B cell (primary cell): ENCODE results near the gene GDAP1L1. TPM values are rescaled to one million over a fixed set of nuclear protein-coding genes. Genes with fewer than 3 reads are reported as not detected.

ENCODE experiments used
- ATAC-seq: fragments of 200-7000 bp; cut with Tn5 transposase; one replicate; pipeline ENCODE4 v1.10.0; 2021; ENCODE audit warnings: low read depth, mild to moderate bottlenecking, moderate number of reproducible peaks, moderate library complexity
- CTCF ChIA-PET: fragments of 350-600 bp; sonication (Branson Sonifier 250); formaldehyde crosslinking; loops from one replicate; lab custom pipeline; 2021; ENCODE audit warnings: antibody characterized with exemption, inconsistent platforms; lab: Charles Lee
- POLR2A ChIA-PET: fragments of 350-600 bp; sonication (Branson Sonifier 250); formaldehyde crosslinking; loops from one replicate; lab custom pipeline; 2021; ENCODE audit warnings: antibody characterized with exemption; lab: Charles Lee
- DNase-seq: peaks from one replicate; pipeline ENCODE4 v3.0.0; 2013
- H2AFZ ChIP-seq: 2 replicates; pipeline ENCODE4 v1.6.1; 2012; ENCODE audit warnings: mild to moderate bottlenecking, low read depth, low read length; ENCODE audit not compliant: insufficient read depth, poor library complexity, severe bottlenecking
- H3K27ac ChIP-seq, 2 donors: 1 replicate in 1 of 2; 2 replicates in 1 of 2; pipeline ENCODE4 v1.5.1; 2012 to 2013; ENCODE audit warnings: low read length in 2 of 2, mild to moderate bottlenecking in 2 of 2, moderate library complexity in 1 of 2
- H3K27me3 ChIP-seq, 4 experiments: fragments of 200-600 bp in 1 of 4; sonication (generic) in 1 of 4; replicated peaks in 1 of 4; 1 replicate in 2 of 4; 2 replicates in 2 of 4; pipeline versions ENCODE4 v1.6.1 to v1.7.0; 2013 to 2016; ENCODE audit warnings: low read length in 3 of 4, mild to moderate bottlenecking in 2 of 4, mixed read lengths in 1 of 4, moderate library complexity in 1 of 4; ENCODE audit not compliant: insufficient read depth in 4 of 4, control insufficient read depth in 3 of 4; ENCODE audit errors: control extremely low read depth in 1 of 4
- H3K36me3 ChIP-seq, 2 experiments: replicated peaks in 1 of 2; 1 replicate in 1 of 2; 2 replicates in 1 of 2; pipeline versions ENCODE4 v1.6.1 to v1.7.1; 2013; ENCODE audit warnings: low read length in 1 of 2; ENCODE audit not compliant: insufficient read depth in 2 of 2, control insufficient read depth in 1 of 2; ENCODE audit errors: control extremely low read depth in 1 of 2, extremely low read depth in 1 of 2
- H3K4me1 ChIP-seq, 2 donors: fragments of 200-600 bp in 1 of 2; sonication (generic) in 1 of 2; 1 replicate in 1 of 2; 2 replicates in 1 of 2; pipeline versions ENCODE4 v1.5.1 to v1.6.1; 2013 to 2017; ENCODE audit warnings: low read length in 2 of 2; ENCODE audit not compliant: control insufficient read depth in 2 of 2, insufficient read depth in 2 of 2
- H3K4me2 ChIP-seq: replicated peaks from 2 replicates; pipeline ENCODE3; 2012; ENCODE audit warnings: mild to moderate bottlenecking, low read depth, low read length; ENCODE audit not compliant: poor library complexity, severe bottlenecking
- H3K4me3 ChIP-seq, 5 experiments: fragments of 200-600 bp in 1 of 5; sonication (generic) in 1 of 5; 1 replicate in 3 of 5; 2 replicates in 2 of 5; pipeline versions ENCODE4 v1.5.1 to v1.7.0; 2011 to 2016; ENCODE audit warnings: low read length in 4 of 5, mild to moderate bottlenecking in 4 of 5, low read depth in 2 of 5, control low read depth in 1 of 5, moderate library complexity in 1 of 5; ENCODE audit not compliant: insufficient read depth in 1 of 5; ENCODE audit errors: control extremely low read depth in 1 of 5, extremely low read depth in 1 of 5
- H3K79me2 ChIP-seq: fragments of 200-600 bp; sonication (generic); one replicate; pipeline ENCODE4 v1.6.0; 2016; ENCODE audit warnings: low read length; ENCODE audit not compliant: control insufficient read depth, insufficient read depth
- H3K9ac ChIP-seq: fragments of 200-600 bp; sonication (generic); 2 replicates; pipeline ENCODE4 v1.6.1; 2017; ENCODE audit warnings: mild to moderate bottlenecking, low read length, moderate library complexity
- H3K9me3 ChIP-seq, 3 donors: one replicate each; pipeline versions ENCODE4 v1.6.1 to v1.7.1; 2013; ENCODE audit warnings: low read length in 2 of 3; ENCODE audit not compliant: control insufficient read depth in 2 of 3, insufficient read depth in 1 of 3; ENCODE audit errors: control extremely low read depth in 1 of 3
- H4K20me1 ChIP-seq: 2 replicates; pipeline ENCODE4 v1.6.0; 2012; ENCODE audit warnings: mild to moderate bottlenecking, low read length; ENCODE audit not compliant: insufficient read depth, control insufficient read depth, poor library complexity, severe bottlenecking
- H3K27ac Mint-ChIP-seq: one replicate; pipeline ENCODE4 v1.8.0; 2021; ENCODE audit warnings: mixed read lengths
- H3K27me3 Mint-ChIP-seq: one replicate; pipeline ENCODE4 v1.8.0; 2021; ENCODE audit warnings: mixed read lengths
- H3K4me1 Mint-ChIP-seq: one replicate; pipeline ENCODE4 v1.8.0; 2021; ENCODE audit warnings: mixed read lengths
- H3K4me3 Mint-ChIP-seq: one replicate; pipeline ENCODE4 v1.8.0; 2021; ENCODE audit warnings: mixed read lengths
- H3K9me3 Mint-ChIP-seq: one replicate; pipeline ENCODE4 v1.8.0; 2022; ENCODE audit warnings: mixed read lengths; ENCODE audit not compliant: insufficient read depth
- EZH2 ChIP-seq: IDR thresholded peaks from 2 replicates; pipeline ENCODE4 v1.6.1; 2012; ENCODE audit warnings: borderline replicate concordance, low read depth, mild to moderate bottlenecking, moderate library complexity, low read length; ENCODE audit not compliant: insufficient read depth, poor library complexity, severe bottlenecking
- WGBS: methylation state at CpG from one replicate; pipeline ENCODE4 v1.1.5; 2013; ENCODE audit warnings: missing lambda C conversion rate; ENCODE audit not compliant: insufficient coverage; 5-methylcytosine and 5-hydroxymethylcytosine counted together
- intact Hi-C: fragments of 100-400 bp; cut with micrococcal nuclease; formaldehyde crosslinking; loops from one replicate; pipeline ENCODE4 v1.10.0; 2022
- polyA plus RNA-seq: library from polyadenylated mRNA; depleted of rRNA; stranded (reverse); fragments of >200 nt; gene quantifications from 2 replicates; pipeline ENCODE4 v1.2.3, GENCODE V29; 2012
- total RNA-seq, 2 donors: library from RNA; stranded (reverse); fragments of 120-200 nt in 1 of 2; gene quantifications; 1 replicate in 1 of 2; 2 replicates in 1 of 2; pipeline versions ENCODE4 v1.2.3 to v1.2.4, GENCODE V29; 2013 to 2022
- TF ChIP-seq, protein P1 (sequence below): fragments of 200-600 bp; IDR thresholded peaks from one replicate; pipeline ENCODE4 v1.8.0; 2022; ENCODE audit warnings: antibody characterized with exemption, mild to moderate bottlenecking

Gene GDAP1L1
- total and polyA plus RNA-seq, 2 donors (not counting 1 experiment from before 2014, with no cell fraction given), result not detected

DNA sequence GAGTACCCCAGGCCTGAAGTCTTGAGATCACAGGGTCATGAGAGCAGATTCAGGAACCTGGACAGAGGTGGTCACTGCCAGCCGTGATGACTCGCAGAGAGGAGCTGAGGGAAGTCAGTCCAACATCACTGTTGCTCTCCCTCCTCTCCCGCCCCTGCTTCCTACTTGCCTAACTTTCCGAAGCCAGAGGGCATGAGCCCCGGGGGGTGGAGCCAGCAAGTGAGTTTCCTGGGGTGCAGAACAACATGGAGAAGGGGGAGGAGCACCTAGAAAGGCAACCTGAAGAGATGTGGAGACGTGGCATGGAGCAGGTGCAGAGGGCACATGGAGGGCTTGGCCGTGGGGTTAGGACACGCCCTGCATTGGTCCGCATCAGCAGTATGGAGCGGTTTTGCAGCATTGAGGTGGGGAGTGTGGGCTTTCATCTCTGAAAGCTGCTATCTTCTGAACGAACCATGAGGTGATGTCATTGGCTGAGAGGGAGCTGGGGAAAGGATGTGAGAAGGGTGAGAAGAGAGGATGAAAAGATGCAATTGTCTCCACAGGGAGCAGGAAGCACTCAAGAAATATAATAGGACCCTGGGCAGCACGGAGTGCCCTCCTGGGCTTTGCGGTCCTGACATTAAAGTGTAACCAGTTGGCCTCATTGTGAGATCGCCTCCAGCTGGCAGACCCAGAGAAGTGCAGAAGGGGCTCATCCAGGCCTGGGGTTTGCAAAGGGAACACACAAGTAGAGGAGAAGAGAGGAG, 25.0 kb downstream of the GDAP1L1 start:
- POLR2A ChIA-PET, result no interaction called here
- 87% methylated on average over 11 of the region's 14 CpGs for WGBS
- intact Hi-C loops, result no loop called here

More for the DNA sequence above, 25.0 kb downstream of the GDAP1L1 start:
- Histone ChIP-seq H3K4me2 (no peak overlapping the region), H3K27me3 (no peaks in the 10 kb centered on the region), H2AFZ (no peak overlapping the region), H3K27ac (no peak overlapping the region), H3K9ac (no peak overlapping the region), H4K20me1 (no peaks in the 10 kb centered on the region), H3K4me3 (no peak overlapping the region), H3K9me3 (peaks cover 0 to under 1% (median 0%) of the 10 kb centered on the region in 3 donors), H3K36me3 (no peaks in the 10 kb centered on the region), H3K79me2 (no peaks in the 10 kb centered on the region), H3K4me1 (no peaks in the 10 kb centered on the region)
- H3K4me3 Mint-ChIP-seq, result no peak overlapping the region
- H3K27ac Mint-ChIP-seq, result no peak overlapping the region
- DNase-seq, result no peak
- no peaks in the 10 kb centered on the region for H3K4me1 Mint-ChIP-seq
- CTCF ChIA-PET, result no interaction called here
- TF ChIP-seq EZH2, result no peak
- TF ChIP-seq, protein P1, sequence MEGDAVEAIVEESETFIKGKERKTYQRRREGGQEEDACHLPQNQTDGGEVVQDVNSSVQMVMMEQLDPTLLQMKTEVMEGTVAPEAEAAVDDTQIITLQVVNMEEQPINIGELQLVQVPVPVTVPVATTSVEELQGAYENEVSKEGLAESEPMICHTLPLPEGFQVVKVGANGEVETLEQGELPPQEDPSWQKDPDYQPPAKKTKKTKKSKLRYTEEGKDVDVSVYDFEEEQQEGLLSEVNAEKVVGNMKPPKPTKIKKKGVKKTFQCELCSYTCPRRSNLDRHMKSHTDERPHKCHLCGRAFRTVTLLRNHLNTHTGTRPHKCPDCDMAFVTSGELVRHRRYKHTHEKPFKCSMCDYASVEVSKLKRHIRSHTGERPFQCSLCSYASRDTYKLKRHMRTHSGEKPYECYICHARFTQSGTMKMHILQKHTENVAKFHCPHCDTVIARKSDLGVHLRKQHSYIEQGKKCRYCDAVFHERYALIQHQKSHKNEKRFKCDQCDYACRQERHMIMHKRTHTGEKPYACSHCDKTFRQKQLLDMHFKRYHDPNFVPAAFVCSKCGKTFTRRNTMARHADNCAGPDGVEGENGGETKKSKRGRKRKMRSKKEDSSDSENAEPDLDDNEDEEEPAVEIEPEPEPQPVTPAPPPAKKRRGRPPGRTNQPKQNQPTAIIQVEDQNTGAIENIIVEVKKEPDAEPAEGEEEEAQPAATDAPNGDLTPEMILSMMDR, result no peak
- ATAC-seq, result no peak
- peaks cover 3% of the 10 kb centered on the region for H3K27me3 Mint-ChIP-seq
- H3K9me3 Mint-ChIP-seq, result no peaks in the 10 kb centered on the region
